PFSK-1 (cell line): ENCODE measurements around the gene ZDHHC17.

Experiments
- FOXP2 ChIP-seq: optimal IDR thresholded peaks from 2 replicates; pipeline ENCODE3; 2011; ENCODE audit warnings: borderline replicate concordance, control low read depth, inconsistent platforms; ENCODE audit not compliant: insufficient read depth; ENCODE audit errors: extremely low read length, extremely low read depth
- POLR2AphosphoS5 ChIP-seq: IDR thresholded peaks from 2 replicates; pipeline ENCODE4 v1.6.1; 2012; ENCODE audit warnings: low read depth, mild to moderate bottlenecking, control low read depth, low read length, moderate library complexity
- REST ChIP-seq, 2 experiments: IDR thresholded peaks; 2 replicates each; pipeline versions ENCODE4 v1.6.1 to v1.8.0; 2011 to 2012; ENCODE audit warnings: low read depth in 2 of 2, low read length in 2 of 2, control low read depth in 1 of 2, inconsistent platforms in 1 of 2, mild to moderate bottlenecking in 1 of 2, moderate library complexity in 1 of 2; ENCODE audit not compliant: insufficient read depth in 1 of 2
- SIN3A ChIP-seq: IDR thresholded peaks from 2 replicates; pipeline ENCODE4 v1.6.1; 2012; ENCODE audit warnings: mild to moderate bottlenecking, low read length, moderate library complexity, borderline replicate concordance; ENCODE audit not compliant: insufficient read depth
- TAF1 ChIP-seq: IDR thresholded peaks from 2 replicates; pipeline ENCODE4 v1.6.1; 2012; ENCODE audit warnings: low read length, control low read depth, borderline replicate concordance; ENCODE audit not compliant: insufficient read depth

ZDHHC17 gene

GRCh38 chr12:76755829-76756379 is 8.0 kb upstream of the ZDHHC17 start:
- TF ChIP-seq FOXP2 (no peak), TAF1 (no peak), REST (IDR thresholded peaks at IDR 0.05; ENCODE audit: insufficient read depth in 1 of 2, low read depth in 2 of 2, low read length in 2 of 2) (no peak)

- TF ChIP-seq REST (IDR thresholded peaks at IDR 0.05; ENCODE audit: insufficient read depth in 1 of 2, low read depth in 2 of 2, low read length in 2 of 2), result no peak
- TF ChIP-seq POLR2AphosphoS5, result no peak
- TF ChIP-seq SIN3A, result no peak
- no peak for TF ChIP-seq FOXP2
- TF ChIP-seq TAF1, result no peak
Measured at GRCh38 chr12:76757694-76758093, 6.2 kb upstream of the ZDHHC17 start.

DNA sequence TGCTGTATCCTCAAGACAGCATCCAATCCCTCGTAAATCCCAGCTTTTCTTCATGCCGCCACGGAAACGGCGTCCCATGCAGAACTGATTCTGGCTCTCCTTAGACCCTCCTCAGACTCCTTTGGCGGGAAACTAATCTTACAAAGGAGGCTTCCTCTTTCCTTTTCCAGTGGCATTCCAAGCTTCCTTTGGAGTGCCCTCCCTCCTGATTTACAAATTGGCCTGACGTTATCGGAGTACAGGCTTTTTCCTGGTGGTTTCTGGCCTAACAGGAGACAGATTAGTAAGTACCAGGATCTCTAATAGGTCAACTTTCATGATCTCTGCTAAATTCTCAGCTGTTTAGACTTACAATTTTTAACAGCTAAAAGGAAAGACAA is 1.3 kb upstream of the ZDHHC17 start:
- TF ChIP-seq FOXP2 (no peak), SIN3A (no peak), POLR2AphosphoS5 (no peak), REST (IDR thresholded peaks at IDR 0.05; ENCODE audit: insufficient read depth in 1 of 2, low read depth in 2 of 2, low read length in 2 of 2) (no peak), TAF1 (no peak)

- TF ChIP-seq SIN3A, result no peak
Measured at GRCh38 chr12:76764856-76765255, 941 bp downstream of the ZDHHC17 start.

DNA sequence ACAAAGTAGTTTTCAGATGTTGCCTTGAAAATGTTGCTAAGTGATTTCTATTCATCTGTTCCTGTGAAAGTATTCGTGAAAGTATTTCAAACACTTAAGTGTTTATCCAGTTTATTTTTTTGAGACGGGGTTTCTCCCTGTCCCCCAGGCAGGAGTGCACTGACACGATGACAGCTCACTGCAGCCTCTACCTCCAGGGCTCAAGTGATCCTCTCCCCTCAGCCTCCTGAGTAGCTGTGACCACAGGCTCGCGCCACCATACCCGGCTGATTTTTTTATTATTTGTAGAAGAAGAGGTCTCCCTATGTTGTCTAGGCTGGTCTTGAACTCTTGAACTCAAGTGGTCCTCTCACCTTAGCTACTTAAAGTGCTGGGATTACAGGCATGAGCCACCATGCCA is 1.7 kb downstream of the ZDHHC17 start:
- no peak for TF ChIP-seq SIN3A
- TF ChIP-seq REST (IDR thresholded peaks at IDR 0.05; ENCODE audit: insufficient read depth in 1 of 2, low read depth in 2 of 2, low read length in 2 of 2), result no peak
- TF ChIP-seq POLR2AphosphoS5, result no peak
- no peak for TF ChIP-seq TAF1
- no peak for TF ChIP-seq FOXP2
